GM12874 (cell line): Measurements from ENCODE around the gene GNA12.
A peak's percentile ranks its signal among the peaks of the same experiment; 100 is the strongest.

Source experiments
- TF ChIP-seq, protein P1 (sequence below): IDR thresholded peaks from 2 replicates; pipeline ENCODE4 v1.5.1; 2011; ENCODE audit warnings: low read depth, mild to moderate bottlenecking, control low read depth, low read length, moderate library complexity; ENCODE audit not compliant: insufficient read depth

Gene GNA12

DNA sequence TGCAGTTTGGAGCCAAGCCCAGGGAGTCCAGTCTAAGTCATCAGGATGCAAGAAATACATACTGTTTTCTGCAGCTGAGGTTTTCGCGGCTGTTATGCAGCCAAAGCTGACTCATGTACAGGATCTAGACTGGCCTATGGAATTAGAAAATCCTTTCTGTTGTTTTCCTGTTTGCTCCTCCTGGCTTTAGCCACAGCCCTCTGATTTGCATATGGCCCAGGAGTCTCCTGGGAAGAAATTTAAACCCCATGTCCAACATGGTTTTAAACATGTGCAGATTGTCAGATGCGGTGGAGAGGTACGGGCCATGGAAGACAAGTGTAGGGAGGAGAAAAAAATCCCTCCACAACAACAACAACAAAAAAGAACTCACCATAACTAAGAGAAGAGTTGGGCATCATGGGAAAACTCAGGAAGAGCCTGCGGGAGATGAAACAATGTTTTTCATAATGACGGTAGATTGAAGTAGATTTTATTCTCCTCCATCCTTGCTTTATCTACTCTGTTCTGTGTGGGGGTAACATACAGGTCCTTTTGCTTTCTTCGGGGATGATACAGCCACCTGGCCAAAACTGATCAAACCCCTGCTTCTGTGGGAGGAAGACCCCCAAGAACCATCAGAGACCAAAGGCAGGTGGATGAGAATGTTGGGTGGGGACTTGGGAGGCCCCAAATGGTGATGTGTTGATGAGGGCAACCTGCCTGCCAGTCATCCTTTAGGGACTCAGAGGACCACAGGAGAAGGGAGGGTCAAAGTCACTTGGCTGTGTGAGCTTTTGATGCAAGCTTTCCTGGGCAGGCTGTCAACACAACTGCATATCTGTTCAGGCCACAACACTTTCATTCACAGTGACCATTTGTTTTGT, 29.8 kb upstream of the GNA12 start:
- TF ChIP-seq, protein P1, sequence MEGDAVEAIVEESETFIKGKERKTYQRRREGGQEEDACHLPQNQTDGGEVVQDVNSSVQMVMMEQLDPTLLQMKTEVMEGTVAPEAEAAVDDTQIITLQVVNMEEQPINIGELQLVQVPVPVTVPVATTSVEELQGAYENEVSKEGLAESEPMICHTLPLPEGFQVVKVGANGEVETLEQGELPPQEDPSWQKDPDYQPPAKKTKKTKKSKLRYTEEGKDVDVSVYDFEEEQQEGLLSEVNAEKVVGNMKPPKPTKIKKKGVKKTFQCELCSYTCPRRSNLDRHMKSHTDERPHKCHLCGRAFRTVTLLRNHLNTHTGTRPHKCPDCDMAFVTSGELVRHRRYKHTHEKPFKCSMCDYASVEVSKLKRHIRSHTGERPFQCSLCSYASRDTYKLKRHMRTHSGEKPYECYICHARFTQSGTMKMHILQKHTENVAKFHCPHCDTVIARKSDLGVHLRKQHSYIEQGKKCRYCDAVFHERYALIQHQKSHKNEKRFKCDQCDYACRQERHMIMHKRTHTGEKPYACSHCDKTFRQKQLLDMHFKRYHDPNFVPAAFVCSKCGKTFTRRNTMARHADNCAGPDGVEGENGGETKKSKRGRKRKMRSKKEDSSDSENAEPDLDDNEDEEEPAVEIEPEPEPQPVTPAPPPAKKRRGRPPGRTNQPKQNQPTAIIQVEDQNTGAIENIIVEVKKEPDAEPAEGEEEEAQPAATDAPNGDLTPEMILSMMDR = no peak

DNA sequence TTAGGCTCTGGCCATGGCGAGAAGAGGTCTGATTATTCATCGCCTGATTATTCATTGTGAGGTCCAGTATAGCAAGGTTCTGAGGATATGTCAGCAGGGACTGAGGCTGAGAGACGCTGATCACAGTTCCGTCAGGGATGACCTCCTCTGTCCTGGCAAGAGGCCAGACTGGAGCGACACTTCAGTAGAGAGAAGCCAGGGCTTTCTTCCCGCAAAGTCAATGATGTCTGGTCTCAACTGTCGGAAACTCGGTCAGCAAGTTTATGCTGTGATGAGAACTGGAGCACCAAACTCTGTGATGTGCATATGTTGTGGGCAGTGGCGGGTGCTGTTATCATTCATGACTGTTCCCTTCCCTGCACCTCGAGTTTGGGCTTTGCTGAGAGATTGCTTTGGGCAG, 29.0 kb upstream of the GNA12 start:
- TF ChIP-seq, protein P1 = no peak

DNA sequence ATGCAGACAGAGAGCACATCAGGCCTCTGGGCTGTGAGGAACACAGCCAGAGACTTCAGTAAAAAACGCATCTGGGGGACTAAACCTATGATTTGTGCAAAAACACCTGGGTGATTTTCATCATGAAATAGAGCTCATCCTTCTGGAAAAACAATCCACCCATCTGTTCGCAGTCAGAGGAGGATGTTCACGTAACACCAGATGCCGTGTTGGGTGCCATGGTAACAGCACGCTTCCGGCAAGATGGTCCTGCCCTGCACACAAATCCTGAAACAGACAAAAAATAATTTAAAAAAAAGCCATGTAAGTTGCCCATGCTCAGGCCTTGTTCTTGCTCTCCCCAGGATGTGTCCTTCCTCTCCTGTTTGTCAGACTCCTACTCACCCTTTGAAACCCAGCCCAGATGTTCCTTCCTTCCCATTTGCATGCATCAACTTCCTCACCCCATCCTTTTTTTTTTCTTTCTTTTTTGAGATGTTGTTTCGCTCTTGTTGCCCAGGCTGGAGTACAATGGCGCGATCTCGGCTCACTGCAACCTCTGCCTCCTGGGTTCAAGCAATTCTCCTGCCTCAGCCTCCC, 28.3 kb upstream of the GNA12 start:
- TF ChIP-seq, protein P1 = no peak

DNA sequence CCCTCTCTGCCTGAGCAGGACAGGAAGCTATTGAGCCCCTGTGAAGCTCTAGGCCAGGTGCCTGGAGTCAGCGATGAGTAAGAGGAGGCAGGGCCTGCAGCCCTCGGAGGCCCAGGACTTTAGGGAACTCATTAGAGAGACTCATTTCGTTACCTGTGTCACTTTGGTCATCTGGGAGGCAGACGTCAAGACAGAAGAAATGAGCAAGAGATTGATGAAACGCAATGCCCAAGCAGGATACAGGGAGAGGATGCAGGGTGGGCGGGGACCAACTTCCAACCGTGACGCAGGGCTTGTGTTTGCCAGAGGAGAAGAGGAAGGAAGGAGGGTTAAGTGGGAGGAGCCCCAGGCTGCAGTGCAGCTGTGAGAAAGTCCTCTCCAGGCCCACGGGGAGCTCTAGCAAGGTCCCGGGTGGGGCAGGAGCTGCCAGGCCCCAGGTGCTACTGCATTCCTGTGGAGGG, 26.4 kb upstream of the GNA12 start:
- TF ChIP-seq, protein P1 = no peak

DNA sequence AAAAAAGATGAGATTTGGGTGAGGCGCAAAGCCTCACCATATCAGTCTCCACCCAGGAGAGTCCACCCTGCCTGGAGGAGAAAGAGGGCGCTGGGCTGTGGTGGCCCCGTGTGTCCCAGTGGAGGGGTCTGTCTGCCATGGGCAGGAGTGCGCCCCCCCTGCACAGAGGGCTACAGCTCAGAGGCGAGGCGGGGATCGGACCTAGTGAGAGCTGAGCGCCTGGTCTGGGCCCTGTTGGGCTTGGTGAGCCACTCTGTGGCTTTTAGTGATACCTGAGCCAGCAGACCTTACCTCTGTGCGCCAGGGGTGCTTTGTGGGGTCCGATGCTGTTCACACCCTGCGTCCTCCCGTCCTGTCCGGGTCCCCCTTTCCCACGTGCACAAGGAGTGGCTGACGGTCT, 25.9 kb upstream of the GNA12 start:
- TF ChIP-seq, protein P1 = no peak

DNA sequence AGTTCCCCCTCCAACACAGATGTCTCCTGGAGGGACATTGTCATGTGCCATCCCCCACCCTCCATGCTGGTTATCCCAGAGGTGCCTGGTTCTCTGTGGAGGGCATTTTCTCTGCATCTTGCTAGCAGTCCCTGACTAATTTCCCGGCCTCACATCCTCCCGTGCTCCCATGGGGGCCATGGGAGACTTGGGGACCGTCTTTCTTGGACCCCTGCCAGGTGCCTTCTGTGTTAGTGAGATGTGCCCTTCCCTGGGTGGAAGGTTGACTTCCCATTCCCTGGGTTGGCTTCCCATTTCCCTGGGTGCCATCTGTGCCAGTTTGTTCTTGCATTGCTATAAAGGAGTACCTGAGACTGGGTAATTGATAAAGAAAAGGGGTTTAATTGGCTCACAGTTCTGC, 22.5 kb upstream of the GNA12 start:
- TF ChIP-seq, protein P1 = no peak

DNA sequence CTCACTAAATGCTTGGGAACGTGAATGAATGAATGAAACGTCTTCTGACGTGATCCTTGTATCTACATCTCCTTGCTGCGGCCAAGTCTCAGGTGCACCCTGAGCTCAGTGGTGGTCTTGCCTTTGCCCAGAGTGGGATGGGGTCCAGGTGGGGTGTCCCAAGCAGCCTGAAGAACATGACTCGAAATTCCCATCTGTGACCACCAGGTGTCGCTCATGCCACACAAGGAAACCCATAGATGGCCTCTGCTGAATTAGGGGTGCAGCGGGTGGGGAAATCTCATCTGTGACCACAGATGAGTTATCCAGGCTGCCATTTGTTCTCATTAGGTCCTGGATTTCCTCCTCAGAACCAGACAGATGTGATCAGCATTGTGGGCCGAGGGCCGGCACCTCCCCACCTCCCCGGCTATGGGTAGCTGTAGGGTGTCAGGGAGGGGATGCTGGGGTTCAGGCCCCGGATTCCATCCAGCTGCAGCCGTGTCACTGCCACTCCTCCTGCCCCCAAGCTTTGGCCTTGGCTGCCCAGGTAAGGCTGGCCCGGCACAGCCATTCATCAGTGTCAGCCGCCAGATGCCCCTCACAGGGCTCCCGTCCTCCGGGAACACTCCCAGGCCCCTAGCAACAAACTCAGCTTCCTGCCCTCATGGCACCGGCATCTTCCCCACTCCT, 21.0 kb upstream of the GNA12 start:
- TF ChIP-seq, protein P1 = peak; percentile 89
